MV-4-11 (cell line): ENCODE results near the gene FES.
A peak's percentile ranks its signal among the peaks of the same experiment; 100 is the strongest.
"Not testable (repeated sequence)": the region's sequence is repeated elsewhere in the genome, so short reads cannot be mapped to it uniquely, and the experiment has no call there.

ENCODE experiments used
- DNase-seq: peaks from one replicate; lab custom pipeline; 2025; lab: John Stamatoyannopoulos, UW

FES gene

DNA sequence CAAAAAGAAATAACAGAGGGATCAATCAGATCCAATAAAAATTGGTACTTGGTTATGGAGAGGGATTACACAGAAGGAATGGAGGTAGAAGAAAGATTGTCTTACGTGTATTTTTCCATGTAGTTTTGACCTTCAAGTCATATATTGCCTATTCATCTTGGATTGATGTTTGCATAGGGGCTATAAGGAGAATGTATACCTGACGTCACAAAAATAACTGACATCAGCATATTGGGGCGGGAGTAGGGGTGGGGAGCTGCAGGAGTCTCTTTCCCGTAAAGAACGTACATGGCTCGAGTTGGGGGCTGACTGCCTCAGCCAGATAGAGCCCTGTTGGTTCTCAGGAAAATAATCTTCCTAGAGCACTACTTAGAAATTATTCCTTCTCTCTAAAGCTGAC is 21.8 kb upstream of the FES start:
- DNase-seq: no peak

DNA sequence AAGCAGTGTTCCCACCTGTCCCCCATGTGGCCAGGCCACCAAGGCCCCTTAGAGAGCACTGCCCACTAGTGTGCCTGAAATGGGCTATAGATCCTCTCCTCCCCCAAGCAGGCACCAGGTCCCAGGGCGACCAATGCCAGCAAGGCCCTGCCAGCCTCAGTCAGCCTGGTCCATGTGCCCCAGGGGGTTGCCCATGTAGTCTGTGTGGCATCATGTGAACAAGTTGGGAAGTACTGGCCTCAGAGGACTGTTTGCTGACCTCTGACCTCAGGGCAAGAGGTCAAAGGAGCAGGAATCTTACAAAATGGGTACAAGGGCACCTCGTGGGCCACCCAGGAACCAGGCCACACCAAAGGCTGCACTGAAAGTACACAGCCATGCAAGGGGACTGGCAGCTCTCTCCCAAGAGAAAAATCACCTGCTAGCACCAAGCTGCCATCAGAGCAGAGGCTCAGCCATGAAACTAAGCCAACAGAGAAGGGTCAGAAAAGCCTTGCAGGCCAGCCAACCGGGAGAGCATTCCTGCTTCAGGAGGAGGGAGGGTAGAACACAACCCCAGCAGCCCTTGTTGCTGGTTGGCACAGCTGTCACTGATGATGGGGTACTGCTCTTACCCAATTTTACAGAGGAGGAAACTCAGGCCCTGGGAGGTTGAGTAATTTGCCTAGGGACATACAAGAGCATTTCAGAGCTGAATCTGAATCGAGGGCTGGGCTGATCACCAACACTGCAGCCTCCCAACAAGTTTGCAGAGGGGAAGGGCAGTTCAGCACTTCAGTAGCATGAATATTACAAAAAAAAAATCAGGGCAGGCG is 21.1 kb upstream of the FES start:
- peak; percentile 74 for DNase-seq

DNA sequence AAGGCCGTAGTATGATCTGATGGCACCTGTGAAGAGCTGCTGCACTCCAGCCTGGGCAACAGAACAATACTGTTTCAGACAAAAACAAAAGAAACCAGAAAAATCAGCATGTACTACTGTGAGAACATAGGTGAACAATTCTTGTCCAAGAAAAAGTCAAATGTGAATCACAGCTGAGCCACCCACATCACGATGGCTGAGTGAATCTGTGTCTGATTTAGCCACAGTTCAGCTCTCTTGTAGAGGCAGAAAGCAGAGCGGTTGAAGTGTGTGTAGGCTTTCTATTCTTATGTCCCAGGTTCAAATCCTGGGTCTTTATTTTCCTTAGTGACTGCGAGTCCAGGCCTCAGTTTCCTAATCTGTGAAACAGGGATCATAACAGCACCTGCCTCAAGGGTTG is 20.3 kb upstream of the FES start:
- no peak for DNase-seq

DNA sequence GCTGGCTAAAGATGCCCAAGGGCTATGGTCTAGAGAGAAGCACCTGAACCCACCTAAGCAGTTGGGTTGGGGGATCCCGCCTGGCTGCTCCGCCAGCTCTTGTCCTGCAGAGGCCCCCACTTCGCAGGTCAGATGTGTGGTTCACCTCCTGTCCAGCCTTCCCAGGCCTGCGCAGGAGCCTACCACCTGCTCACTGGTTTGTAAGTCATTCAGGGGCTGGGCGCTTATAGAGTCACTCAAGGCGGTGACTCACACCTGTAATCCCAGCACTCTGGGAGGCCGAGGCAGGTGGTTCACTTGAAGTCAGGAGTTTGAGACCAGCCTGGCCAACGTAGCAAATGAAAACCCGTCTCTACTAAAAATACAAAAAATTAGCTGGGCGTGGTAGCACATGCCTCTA is 19.8 kb upstream of the FES start:
- no peak for DNase-seq

DNA sequence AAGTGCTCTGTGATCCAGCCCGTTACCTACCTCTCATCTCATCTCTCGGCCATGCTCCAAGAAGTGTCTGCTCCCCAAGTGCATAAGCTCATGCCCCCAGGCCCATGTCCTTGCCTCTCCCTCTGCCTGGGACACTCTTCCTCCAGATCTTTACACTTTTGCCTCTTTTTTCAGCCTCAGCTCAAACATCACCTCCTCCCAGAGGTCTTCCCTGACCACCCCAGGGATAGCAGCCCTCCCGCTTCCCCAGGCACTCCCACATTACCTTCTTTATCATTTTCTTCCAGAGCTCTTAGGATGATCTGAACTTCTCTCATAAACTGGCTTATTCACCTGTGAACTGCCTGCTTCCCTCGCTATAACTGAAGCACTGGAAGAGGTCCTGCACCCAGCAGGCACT is 18.6 kb upstream of the FES start:
- DNase-seq: no peak

DNA sequence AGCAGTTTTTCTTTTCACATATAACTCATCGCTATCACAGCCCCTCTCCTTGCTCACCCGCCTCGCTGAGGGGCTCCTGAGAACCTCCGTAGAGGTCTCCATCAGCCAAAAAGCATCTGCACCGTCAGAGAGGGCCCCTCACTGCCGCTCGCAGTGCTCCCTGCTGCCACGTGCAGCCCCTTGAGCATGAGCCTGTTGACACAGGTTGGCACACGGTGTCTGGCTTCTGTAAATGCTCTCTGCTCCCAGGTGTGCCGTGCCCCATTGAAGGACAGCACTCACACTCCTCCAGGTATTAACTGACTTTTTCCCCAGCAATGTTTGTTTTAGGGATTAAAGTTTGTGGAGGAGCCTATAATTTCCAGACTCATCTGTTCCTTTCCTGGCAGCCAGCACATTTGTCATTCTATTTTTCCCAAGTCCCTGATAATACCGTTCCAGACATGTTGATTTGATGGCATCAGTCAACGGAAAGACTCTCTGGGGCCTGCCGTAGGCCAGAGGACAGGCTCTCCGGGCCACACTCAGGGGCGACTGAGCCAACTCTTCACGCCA is 18.1 kb upstream of the FES start:
- DNase-seq: no peak

DNA sequence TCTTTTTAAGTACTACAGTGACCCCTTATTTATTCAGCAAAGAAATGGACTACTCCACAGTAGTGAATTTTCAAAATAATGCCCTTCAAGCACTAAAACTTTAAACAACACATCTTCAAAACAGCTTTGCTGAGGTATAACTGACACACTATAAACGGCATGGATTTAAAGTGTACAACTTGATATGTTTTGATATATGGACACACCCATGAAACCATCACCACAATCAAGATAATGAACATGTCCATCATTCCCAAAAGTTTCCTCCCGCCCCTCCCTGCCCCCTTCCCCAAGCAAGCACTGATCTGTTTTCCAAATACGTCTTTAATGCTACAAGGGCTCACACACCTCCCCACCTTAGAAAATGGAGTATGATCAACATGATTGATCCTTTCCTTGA is 17.5 kb upstream of the FES start:
- no peak for DNase-seq

DNA sequence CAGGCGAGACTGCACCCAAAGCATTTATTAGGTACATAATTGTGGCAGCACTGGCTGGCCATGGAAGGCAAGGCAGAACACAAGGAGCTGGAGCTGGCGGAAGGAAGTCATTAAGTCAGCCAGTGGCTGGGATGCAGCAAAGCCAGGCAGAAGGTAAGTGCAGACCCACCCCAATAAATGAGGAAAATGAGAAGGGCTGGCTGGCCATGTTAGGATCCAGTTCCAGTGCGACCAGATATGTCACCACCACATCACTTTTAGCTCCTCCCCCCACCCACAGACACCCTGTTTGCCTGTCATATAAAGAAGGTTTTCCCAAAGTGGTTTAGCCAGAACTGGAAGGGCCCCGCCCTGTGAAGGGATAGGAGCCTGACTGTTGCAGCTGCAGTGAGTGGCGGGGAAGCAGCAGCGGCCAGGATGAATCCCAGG is 16.0 kb upstream of the FES start, which contains the start of gene FURIN:
Gene FURIN, plus strand, starts transcription at position 328 of the 429 bp plus-strand sequence. CDS start 7,153 bp downstream, outside the sequence.
- DNase-seq: no peak

DNA sequence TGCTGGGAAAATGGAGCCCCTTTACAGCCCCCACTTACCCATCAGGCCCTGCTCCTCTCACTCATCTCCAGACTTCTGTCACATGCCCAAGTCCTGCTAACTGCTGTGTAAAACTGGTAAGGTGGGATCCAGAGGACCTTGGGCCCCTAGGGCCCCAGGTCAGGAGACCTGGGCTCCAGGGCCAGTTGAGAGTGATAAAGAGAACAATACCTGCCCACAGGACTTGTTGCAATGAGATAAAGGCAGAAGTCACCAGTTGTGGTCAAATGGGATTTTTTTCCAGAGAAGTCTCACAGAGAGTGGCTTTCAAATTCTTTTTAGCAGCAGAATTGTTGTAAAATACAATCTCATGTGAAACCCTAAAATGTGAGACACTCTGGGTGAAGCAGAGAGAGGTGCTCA is 15.2 kb upstream of the FES start:
- DNase-seq: no peak

DNA sequence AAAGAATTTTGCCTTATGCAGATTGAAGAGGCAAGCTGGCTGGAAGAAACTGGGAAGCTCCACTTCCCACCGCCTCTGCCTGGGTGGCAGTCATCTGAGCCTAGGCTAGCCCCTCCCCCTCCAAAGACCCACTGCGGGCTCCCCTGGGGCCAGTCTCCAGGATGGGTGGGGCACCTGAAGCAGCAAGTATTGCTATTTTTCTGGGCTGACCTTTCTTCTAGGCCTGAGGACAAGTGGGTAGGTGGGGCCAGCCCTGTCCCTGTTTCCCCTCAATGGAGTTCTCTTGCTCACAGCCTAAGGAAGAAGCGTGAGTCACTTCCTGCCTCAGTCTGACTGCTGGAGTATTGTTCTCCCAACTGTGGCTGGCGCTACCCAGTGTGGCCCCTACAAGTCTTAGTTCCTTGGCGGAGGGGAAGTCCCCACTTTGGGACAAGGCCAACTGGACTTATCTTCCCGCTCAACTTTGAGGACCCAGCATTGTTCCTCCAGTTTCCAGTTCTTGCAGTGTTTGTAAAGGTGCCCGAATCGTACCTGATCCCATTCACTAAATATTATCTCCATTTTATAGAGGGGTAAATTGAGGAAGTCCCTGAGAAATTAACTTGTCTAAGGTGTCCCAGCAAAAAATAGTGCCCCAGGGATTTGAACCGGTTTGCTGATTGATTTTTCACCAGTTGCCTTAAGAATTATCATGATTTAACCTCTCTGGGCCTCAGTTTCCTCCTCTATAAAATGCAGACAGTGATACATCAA is 14.5 kb upstream of the FES start:
- peak; percentile 78 for DNase-seq

DNA sequence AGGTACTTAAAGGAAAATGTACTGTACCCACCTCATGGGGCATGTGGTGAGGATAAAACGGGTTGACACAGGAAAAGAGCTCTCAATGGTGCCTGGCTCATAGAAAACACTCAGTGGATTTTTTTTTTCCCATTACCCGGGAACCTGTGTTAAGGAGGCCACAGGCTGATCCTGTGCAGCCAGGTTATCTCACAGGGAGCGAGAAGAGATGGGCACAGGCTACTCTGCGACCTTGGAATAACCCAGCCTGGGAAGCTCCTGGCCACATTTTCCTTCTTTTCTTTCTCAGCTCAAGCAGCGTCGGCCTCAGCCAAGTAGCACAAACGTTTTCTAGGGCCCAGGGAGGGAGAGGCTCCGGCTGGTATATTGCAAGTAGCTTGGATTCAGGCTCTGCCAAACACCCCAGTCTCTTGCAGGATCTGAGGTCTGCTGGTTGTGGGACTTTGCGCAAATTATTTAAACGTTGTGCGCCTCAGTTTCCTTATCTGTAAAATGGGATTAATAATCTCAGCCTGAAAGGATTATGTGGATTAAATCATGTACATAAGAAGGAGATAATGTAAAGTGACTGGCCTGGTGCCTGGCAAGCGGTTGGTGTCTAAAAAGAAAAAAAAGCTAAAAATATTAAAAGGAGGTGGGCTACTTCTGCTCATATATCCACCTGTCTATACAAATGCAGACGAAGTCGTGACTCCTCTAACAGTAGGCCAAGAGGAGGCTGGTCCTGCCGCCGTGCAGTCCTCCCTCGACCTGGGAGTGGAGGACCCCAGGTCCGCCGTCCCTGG is 13.8 kb upstream of the FES start:
- DNase-seq: no peak

DNA sequence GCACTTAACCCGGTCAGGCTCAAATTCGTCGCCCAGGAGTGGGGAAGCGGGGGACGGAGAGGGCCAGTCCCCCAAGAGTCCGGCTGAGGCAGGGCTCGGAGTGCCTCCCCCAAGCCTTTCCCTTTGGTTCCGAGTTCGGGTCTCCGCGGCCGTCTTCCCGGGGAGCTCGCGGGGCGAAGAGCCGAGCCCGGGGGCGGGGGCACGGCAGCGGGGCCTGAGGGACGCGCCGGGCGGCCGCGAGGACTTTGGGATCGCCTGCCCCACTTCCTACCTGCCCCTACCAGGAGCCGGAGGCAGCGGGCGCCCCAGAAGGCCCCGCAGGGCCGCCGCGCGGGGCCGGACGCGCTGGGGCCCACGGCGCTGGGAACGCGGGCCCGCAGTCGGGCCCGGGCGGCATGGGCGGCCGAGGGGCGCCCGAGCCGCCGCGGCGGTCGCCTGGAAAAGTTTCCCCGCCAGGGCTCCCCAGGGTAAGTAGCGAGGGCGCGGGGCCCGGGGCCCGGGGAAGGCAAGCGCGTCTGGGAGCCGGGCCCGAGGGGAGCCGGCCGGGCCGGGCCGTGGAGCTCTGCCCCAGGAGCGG is 13.1 kb upstream of the FES start:
- no peak for DNase-seq

DNA sequence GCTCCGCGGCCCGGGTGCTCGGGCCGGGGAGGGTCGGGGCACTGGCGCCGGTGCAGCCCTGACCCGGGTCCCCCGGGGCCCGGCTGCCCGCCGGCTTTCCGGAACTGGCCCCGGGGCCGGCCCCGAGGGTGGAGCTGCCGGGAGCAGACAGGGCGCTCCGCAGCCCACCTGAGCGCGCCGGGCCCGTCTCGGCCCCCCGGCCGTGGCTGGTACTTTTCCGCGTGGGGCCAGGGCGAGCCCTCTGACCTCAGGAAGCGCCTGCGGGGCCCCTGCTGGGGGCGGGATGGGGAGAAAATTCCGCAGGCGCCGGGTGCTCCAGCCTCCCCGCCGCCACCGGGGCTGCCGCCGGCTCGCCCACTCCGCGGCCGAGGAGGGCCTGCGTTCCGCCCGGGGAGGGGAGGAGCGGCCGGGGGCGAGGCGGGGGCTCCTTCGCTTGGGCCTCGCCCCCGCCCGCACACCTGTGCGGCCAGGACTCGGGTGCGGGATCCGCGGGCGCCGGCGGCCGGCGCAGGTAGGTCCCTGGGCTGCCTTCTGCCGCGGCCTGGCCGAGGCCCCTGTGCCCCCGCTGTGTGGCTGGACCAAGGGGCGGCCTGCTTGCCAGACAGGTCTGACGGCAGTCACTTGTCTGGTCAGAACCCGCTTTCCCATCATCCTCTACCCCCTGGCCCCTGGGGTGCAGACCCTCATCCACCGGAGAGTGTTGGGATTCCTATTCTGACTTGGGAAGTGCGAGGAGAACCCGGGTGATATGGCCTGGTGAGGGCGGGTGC is 12.4 kb upstream of the FES start:
- DNase-seq: no peak

DNA sequence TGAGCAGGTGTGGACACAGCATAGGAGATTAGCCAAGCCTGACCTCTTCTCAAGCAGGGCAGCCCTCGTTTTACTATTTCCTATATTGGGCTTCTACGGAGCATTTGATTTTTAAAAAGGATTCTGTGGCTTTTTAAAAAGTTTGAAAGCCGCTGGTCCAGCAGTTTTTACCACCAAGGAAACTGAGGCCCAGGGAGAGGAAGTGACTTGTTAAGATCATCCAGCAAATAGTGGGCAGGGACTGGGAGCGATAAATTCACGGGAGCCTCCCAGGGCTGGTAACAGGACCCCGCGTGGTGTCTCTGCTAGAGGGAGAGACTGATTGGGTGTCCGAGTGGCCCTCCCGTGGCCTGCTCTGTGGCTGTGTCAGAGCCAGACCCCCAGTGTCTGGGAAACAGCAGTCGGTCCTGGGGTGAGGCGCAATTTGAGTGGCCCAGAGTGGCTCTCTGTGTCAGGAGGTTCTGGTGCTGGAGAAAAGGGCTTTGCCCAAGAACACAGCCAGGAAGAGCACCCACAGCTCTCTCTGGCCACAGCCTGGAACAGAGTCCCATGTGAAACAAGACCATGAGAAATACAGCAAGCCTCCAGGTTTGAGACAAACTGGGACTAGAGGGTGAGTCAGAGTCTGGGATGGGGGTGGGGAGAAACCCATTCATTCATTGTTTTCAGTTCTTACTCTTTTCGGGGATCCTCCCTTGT is 11.7 kb upstream of the FES start:
- peak; percentile 51 for DNase-seq

DNA sequence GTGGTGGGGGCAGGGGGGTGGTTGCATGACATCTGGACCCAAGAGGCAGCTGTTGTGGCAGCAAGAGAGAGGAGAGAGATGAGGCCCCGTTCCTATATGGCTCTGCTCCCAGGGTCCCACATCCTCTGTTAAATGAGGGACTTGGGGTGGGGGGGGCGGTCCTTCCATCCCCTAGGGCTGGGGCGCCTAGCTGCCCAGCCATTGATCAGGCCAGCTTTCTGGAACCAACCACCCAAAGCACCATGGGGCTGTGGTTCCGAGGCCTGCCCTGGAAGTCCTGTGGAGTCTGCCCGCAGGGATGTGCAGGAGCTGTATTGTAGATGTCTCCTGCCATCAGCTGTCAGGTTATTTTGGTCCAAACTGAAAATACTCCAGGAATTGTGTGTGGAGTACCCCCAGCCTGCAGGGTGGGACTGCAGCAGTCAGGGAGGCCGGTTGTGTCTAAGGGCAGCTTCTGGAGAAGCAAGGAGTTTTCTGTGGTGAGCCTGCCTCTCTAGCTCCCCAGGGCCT is 10.8 kb upstream of the FES start:
- DNase-seq: no peak

DNA sequence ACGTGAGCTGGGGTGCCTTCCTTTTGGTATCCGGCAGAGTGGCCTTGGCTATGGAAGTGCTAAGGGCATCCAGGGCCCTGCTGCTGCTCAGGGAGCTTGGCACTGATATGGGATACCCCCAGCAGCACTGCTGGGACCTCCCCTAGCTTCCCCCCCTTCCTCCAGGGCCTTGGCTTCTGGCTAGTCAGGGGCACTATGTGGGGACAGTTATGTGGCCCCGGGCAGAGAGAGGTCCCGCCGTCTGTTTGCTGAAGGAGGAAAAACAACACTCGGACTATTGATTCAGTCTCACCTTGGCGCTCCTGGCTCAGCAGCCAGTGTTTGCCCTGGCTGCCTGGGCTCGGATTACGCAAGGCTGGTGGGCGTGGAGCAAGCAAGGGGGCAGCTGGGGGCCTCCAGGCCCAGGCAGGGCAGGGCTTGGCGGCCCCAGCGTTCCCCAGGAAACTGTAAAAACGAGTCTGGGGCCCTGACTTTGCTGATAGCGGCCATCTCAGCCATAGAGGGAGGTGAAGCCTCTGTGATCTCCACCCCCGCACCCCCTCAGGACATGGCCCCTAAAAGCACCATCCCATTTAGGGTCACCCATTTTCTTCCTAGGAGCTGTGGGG is 10.2 kb upstream of the FES start:
- DNase-seq: peak; percentile 21

DNA sequence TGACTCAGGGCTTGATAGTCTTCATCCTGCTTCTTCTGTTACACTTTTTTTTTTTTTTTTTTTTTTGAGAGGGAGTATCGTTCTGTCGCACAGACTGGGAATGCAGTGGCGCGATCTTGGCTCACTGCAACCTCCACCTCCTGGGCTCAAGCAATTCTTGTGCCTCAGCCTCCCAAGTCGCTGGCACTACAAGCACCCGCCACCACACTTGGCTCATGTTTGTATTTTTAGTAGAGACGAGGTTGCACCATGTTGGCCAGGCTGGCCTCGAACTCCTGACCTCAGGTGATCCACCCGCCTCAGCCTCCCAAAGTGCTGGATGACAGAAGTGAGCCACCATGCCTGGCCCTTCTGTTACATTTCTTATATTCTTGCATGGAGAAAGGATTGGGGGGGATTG is 9.3 kb upstream of the FES start:
- DNase-seq: not testable (repeated sequence)

DNA sequence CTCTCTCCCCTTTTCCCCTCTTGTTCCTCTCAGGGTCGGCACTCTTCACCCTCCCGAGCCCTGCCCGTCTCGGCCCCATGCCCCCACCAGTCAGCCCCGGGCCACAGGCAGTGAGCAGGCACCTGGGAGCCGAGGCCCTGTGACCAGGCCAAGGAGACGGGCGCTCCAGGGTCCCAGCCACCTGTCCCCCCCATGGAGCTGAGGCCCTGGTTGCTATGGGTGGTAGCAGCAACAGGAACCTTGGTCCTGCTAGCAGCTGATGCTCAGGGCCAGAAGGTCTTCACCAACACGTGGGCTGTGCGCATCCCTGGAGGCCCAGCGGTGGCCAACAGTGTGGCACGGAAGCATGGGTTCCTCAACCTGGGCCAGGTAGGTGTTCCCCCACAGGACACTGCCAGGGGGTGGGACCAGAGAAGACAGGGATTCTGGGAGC is 8.7 kb upstream of the FES start:
- DNase-seq: no peak

DNA sequence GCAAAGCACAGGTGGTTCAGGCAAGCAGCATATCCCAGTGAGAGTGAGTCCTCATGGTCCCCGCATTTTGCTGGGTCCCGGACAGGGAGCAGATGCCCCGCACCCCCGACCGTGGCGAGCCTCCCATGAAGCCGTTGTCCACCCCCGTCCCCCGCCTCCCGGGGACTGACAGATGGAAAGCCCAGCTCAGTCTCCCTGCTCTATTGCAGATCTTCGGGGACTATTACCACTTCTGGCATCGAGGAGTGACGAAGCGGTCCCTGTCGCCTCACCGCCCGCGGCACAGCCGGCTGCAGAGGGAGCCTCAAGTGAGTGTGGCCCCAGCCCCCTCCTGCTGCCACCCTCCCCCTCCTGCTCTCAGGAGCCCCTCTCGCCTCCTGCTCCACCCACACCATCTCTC is 8.3 kb upstream of the FES start:
- DNase-seq: no peak
